Measurements from ENCODE around the gene ANKRD6. TPM values are rescaled to one million over a fixed set of nuclear protein-coding genes. Genes with fewer than 3 reads are reported as not detected.
"Not testable (repeated sequence)": the region's sequence is repeated elsewhere in the genome, so short reads cannot be mapped to it uniquely, and the experiment has no call there.

ANKRD6 gene
- total RNA-seq, 1 donor from 2014 or later = 0.48 TPM

- DNase-seq (ENCODE audit: low read depth) = not testable (repeated sequence)
Measured at GRCh38 chr6:89641581-89641980, 208.6 kb downstream of the ANKRD6 start.

DNA sequence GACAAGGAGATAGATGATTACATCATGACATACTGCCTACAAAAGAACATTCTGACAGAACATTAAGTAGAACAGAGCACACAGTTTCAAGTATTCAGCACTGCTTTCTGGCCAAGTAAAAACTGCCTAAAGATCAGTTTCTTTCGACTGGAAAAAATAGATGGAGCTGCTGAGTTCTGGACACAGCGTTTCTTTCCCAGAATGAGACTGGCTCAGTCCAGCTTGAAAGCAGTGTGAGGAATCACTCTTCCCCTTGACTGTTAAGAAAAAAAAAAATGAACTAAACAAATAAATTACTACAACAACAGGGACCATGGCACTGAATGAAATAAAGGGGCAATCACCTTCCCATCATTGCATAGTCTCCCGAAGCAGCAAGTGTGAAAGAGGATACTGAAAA lies 210.0 kb downstream of the ANKRD6 start:
- DNase-seq (ENCODE audit: low read depth) = no peak

DNA sequence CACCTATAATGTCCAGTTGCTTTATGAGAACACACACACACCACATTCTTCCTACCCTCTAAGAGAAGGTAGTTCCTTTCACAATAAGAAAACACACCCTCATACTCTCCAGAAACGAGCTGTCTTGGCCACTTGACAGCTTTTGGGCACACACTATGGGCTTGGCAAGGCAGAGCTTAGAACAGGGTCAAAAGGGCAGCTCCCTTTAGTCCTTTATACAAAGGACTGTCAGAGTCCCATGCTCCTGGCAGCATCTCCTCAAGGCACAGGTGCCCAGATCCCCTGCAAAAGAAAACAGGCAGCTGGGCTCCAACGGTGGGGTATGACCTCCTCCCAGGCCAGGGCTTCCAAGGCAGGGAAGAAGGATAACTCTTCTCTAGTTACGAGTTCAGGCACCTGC lies 210.5 kb downstream of the ANKRD6 start:
- DNase-seq (ENCODE audit: low read depth) = peak; percentile 18

- no peak for DNase-seq (ENCODE audit: low read depth)
Measured at GRCh38 chr6:89644864-89645263, 211.9 kb downstream of the ANKRD6 start.

- DNase-seq (ENCODE audit: low read depth) = no peak
Measured at GRCh38 chr6:89649682-89650081, 216.7 kb downstream of the ANKRD6 start.

GRCh38 chr6:89650579-89650978 lies 217.6 kb downstream of the ANKRD6 start:
- DNase-seq (ENCODE audit: low read depth) = no peak

- no peak for DNase-seq (ENCODE audit: low read depth)
Measured at GRCh38 chr6:89655122-89655521, 222.2 kb downstream of the ANKRD6 start.

DNA sequence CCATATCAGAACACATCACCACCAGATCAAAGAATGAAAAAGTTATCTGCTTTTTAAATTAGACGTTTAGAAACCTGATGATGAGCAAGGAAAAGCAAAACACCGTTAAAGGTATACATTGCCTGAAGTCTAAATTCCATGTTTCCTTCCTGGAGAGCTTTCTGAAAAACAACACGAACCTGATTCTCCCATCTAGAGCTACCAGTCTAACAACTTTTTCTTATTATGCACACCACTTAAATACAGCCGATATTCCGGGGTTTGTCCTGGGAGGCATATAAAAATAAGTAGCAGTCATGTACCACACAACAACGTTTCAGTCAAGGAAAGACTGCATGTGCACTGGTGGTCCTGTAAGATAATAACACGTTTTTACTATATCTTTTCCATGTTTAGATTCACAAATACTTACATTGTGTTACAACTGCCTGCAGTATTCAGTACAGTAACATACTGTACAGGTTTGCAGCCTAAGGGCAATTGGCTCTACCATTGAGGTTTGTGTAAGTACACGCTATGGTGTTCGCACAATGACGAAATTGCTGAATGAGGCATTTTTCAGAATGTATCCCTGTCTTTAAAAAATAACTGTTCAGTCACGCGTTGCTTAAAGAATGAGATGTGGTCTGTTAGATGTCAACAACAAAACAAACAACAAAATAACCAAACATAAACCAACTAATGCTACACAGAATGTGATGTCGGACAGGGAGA lies 224.7 kb downstream of the ANKRD6 start:
- DNase-seq (ENCODE audit: low read depth) = no peak

GRCh38 chr6:89660981-89661380 lies 228.0 kb downstream of the ANKRD6 start:
- DNase-seq (ENCODE audit: low read depth) = no peak

DNA sequence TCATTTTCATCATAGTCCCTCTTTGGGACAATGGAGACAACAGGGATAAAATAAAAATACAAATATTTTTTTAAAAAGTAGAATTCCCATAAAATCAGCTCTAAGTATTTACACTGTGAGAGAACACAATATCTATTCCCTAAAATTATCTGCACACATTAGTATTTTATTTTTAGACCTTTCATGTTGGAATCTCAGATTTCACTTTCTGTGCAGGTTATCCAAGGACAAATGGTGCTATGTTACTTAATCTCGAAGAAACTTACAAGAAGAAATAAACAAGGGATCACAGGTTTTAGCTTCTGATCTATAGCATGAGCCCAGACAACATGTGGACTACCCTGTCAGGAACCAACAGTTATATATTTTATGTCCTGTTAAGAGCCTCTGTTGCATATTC lies 228.6 kb downstream of the ANKRD6 start:
- DNase-seq (ENCODE audit: low read depth) = peak; percentile 56

GRCh38 chr6:89662659-89663223 lies 229.8 kb downstream of the ANKRD6 start:
- no peak for DNase-seq (ENCODE audit: low read depth)

DNA sequence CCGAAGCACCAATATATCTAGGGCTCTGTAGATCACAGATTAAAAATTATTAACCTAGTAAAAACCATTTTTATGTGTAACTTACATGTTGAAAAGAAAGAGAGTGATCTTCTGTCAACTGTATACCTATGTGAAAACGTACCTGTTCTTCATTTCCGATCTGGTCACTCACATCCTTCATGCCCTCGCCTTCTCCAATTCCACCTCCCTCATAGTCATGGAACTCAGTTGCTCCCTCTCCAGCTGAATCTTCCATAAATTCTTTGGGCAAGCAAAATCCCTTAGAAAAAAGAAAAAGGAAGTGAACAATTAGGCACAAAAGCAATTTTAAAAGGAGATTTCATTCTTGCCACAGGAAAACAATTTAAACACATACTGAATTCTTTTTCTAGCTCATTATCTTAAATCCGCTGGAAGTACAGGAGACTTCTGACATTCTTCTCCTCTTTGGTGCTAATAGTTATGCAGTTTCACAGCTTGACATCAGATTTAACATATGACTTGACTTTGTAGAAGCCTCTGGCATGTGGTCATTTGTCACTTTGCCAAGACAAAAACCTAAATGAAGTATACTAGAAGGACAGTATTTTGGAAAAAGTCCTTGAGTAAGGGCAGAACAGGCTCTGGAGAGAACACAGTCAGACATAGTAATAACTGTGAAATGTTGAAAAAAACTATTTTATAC lies 235.1 kb downstream of the ANKRD6 start:
- no peak for DNase-seq (ENCODE audit: low read depth)

DNA sequence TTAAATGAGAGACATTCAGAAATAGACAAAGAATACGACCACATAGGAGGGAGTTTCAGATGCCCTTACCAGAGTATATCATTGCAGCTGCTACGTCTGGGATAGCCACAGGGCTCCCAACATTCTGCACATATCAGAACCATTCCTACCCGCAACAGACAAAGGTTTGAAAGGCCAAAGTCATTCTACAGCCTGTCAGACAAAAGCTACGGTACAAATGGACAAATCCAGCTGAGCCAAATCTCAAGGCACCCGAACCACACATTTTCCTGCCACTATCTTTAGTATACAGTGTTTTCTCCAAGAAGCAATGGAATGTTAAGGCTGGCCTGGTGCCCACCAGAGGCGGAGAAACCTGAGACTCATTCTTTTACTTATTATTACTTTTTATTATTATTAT lies 236.1 kb downstream of the ANKRD6 start:
- peak; percentile 68 for DNase-seq (ENCODE audit: low read depth)

DNA sequence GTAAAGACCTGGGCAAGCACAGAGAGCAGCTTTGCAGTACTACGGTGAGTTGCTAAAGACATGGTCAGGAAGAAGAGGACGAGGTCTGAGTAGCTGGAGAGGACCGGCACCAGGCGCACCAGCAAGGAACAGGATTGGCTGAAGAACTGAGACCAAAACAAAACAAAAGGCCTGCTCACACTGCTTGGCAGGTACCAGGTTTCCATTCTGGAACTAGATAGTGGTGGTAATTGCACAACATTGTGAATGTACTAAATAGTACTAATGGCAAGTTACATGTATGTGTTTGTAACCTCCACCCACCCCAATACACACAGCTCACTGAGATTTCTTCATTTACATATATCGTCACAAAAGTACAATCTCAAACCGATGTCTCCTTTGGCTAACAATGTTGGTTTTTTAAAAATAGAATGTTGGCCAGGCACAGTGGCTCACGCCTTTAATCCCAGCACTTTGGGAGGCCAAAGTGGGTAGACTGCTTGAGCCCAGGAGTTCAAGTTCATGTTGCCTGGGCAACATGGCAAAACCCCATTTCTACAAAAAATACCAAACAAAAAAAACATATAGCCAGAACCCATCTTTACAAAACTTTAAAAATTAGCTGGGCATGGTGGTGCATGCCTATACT lies 238.1 kb downstream of the ANKRD6 start:
- no peak for DNase-seq (ENCODE audit: low read depth)

DNA sequence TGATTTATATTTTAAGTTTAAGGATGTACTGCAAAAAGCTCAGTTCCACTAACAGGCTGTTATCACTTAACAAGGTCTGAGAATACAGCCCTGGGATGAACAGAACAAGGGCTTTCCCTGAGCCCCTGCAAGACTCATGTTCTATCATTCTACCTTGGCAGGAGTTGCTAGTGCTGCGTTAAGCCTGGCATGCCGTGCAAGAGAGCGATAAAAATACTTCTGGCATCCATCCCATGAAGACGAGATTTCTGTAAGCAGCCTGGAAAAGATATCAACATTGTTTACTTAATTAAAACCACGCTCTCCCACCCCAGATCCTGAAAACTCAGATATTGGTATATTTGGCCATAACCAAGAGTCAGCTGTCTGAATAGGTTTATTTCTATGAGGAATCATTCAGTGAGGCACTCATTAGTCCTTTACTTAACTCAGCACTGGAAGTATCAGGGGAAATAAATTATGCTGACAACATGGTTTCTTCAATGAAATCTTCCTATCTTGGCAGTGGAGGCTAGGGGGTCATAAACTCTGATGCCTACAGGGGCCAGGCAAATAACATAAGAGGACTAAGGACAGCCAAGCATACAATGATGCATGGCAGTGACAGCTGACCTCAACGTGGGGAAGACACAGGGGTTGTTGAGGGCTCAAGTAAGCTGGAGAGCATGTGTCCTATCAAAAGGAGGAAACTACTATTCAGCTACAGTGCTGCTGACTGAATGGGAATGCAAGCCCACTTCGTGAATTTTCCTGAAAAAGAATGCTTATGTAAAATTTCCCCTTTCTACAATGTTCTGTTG lies 243.2 kb downstream of the ANKRD6 start:
- DNase-seq (ENCODE audit: low read depth) = no peak

- no peak for DNase-seq (ENCODE audit: low read depth)
Measured at GRCh38 chr6:89678531-89678930, 245.6 kb downstream of the ANKRD6 start.

DNA sequence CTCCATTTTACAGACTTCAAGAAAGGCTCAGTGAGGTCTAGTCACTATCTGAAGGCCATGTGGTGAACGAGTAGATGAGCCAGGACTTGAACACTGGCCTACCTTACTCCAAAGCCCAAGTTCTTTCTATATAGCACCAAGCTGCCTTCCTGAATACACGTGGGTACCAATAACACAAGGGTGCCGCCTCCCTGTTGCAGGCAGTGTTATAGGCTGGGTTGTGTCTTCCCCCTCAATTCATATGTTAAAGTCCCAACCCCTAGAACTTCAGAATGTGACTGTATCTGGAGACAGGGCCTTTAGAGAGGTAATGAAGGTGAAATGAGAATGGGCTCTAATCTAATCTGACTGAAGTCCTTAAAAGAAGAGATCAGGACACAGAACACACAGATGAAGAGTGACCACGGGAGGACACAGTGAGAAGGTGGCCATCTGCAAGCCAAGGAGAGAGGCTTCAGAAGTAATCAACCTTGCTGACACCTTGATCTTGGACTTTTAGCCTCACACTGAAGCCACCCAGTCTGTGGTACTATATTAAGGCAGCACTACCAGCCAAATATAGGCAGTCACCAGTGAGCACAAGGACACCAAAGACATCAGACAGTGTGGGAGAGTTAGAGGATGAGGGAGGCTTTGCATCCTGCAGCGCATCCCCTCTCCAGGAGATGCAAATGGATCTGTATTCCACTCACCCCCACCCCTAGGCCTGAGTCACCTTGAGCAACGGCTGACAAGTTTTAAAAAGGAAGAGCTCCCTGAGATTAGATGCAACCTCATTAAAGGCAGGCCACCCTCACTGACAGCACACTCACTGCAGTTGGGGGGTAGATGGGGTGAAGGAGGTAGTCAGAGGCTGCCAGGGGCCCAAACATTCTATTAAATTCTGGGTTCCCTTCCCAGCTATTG lies 246.5 kb downstream of the ANKRD6 start:
- DNase-seq (ENCODE audit: low read depth) = no peak

GRCh38 chr6:89680150-89680549 lies 247.2 kb downstream of the ANKRD6 start:
- DNase-seq (ENCODE audit: low read depth) = no peak

- no peak for DNase-seq (ENCODE audit: low read depth)
Measured at GRCh38 chr6:89680551-89680950, 247.6 kb downstream of the ANKRD6 start.

- DNase-seq (ENCODE audit: low read depth) = no peak
Measured at GRCh38 chr6:89681983-89682564, 249.1 kb downstream of the ANKRD6 start.

All from myocyte (in vitro differentiated cells).